IPS DF 4.7 (cell line): ENCODE measurements around the gene PKNOX2.

Experiments
- DNase-seq: peaks from one replicate; pipeline ENCODE4 v3.0.0-alpha.2; 2013; ENCODE audit warnings: low spot score; ENCODE audit errors: extremely low read depth

The PKNOX2 gene

GRCh38 chr11:125173027-125173426 is 8.5 kb downstream of the PKNOX2 start:
- DNase-seq: no peak

GRCh38 chr11:125173556-125173955 is 9.0 kb downstream of the PKNOX2 start:
- no peak for DNase-seq

GRCh38 chr11:125174057-125174456 is 9.5 kb downstream of the PKNOX2 start:
- no peak for DNase-seq

- DNase-seq: no peak
Measured at GRCh38 chr11:125174686-125175085, 10.1 kb downstream of the PKNOX2 start.

GRCh38 chr11:125175166-125175565 is 10.6 kb downstream of the PKNOX2 start:
- DNase-seq: no peak

- DNase-seq: no peak
Measured at GRCh38 chr11:125175896-125176575, 11.5 kb downstream of the PKNOX2 start.

- no peak for DNase-seq
Measured at GRCh38 chr11:125176866-125177265, 12.3 kb downstream of the PKNOX2 start.

- no peak for DNase-seq
Measured at GRCh38 chr11:125177543-125177942, 13.0 kb downstream of the PKNOX2 start.

- DNase-seq: no peak
Measured at GRCh38 chr11:125179346-125179745, 14.8 kb downstream of the PKNOX2 start.

- DNase-seq: no peak
Measured at GRCh38 chr11:125179895-125180294, 15.3 kb downstream of the PKNOX2 start.

- no peak for DNase-seq
Measured at GRCh38 chr11:125180413-125181305, 16.1 kb downstream of the PKNOX2 start.

- DNase-seq: no peak
Measured at GRCh38 chr11:125182573-125182972, 18.0 kb downstream of the PKNOX2 start.

- DNase-seq: no peak
Measured at GRCh38 chr11:125183641-125184040, 19.1 kb downstream of the PKNOX2 start.

- DNase-seq: no peak
Measured at GRCh38 chr11:125188021-125188420, 23.5 kb downstream of the PKNOX2 start.

GRCh38 chr11:125190566-125190965 is 26.0 kb downstream of the PKNOX2 start:
- no peak for DNase-seq

GRCh38 chr11:125192183-125192582 is 27.6 kb downstream of the PKNOX2 start:
- DNase-seq: no peak

- no peak for DNase-seq
Measured at GRCh38 chr11:125192717-125193415, 28.3 kb downstream of the PKNOX2 start.

- no peak for DNase-seq
Measured at GRCh38 chr11:125193416-125193726, 28.8 kb downstream of the PKNOX2 start.

- DNase-seq: no peak
Measured at GRCh38 chr11:125193841-125194240, 29.3 kb downstream of the PKNOX2 start.

- no peak for DNase-seq
Measured at GRCh38 chr11:125199915-125200314, 35.4 kb downstream of the PKNOX2 start.

GRCh38 chr11:125200441-125200840 is 35.9 kb downstream of the PKNOX2 start:
- no peak for DNase-seq

GRCh38 chr11:125201525-125202141 is 37.1 kb downstream of the PKNOX2 start:
- DNase-seq: no peak
